Aorta (tissue), 5 donors: Measurements from ENCODE around the gene PRLR. TPM values are rescaled to one million over a fixed set of nuclear protein-coding genes. Genes with fewer than 3 reads are reported as not detected.
"Not testable (repeated sequence)": the region's sequence is repeated elsewhere in the genome, so short reads cannot be mapped to it uniquely, and the experiment has no call there.

ENCODE experiments used
- ATAC-seq: fragments of 200-7000 bp; cut with Tn5 transposase; one replicate; pipeline ENCODE4 v1.9.1; 2022; ENCODE audit warnings: moderate library complexity; ENCODE audit not compliant: low FRiP score
- DNase-seq, 2 donors: peaks; one replicate each; pipeline ENCODE4 v3.0.0-alpha.2; 2020
- H3K27ac ChIP-seq, 2 donors: one replicate each; pipeline ENCODE4 v1.5.1; 2013; ENCODE audit warnings: low read length in 2 of 2, mild to moderate bottlenecking in 2 of 2, moderate library complexity in 2 of 2, control low read depth in 1 of 2, inconsistent platforms in 1 of 2, low read depth in 1 of 2
- H3K27me3 ChIP-seq, 2 donors: one replicate each; pipeline ENCODE4 v1.6.1; 2013; ENCODE audit warnings: control low read depth in 1 of 2, low read length in 1 of 2, mild to moderate bottlenecking in 1 of 2, moderate library complexity in 1 of 2; ENCODE audit not compliant: insufficient read depth in 2 of 2, control insufficient read depth in 1 of 2
- H3K36me3 ChIP-seq, 2 donors: one replicate each; pipeline ENCODE4 v1.6.1; 2013; ENCODE audit warnings: control low read depth in 1 of 2, low read length in 1 of 2, mild to moderate bottlenecking in 1 of 2; ENCODE audit not compliant: insufficient read depth in 2 of 2, control insufficient read depth in 1 of 2
- H3K4me1 ChIP-seq, 2 donors: one replicate each; pipeline ENCODE4 v1.6.1; 2013; ENCODE audit warnings: low read length in 2 of 2, control low read depth in 1 of 2, mild to moderate bottlenecking in 1 of 2, moderate library complexity in 1 of 2; ENCODE audit not compliant: insufficient read depth in 2 of 2, control insufficient read depth in 1 of 2
- H3K4me3 ChIP-seq, 2 donors: one replicate each; pipeline ENCODE4 v1.5.1; 2013; ENCODE audit warnings: low read length in 2 of 2, control low read depth in 1 of 2, mild to moderate bottlenecking in 1 of 2
- H3K9me3 ChIP-seq: one replicate; pipeline ENCODE4 v1.6.1; 2013; ENCODE audit warnings: mild to moderate bottlenecking, low read length; ENCODE audit not compliant: control insufficient read depth
- WGBS, 2 donors: extraction: QIAGEN DNeasy Blood & Tissue Kit; methylation state at CpG; one replicate each; pipeline ENCODE4 v1.1.7; 2013; 5-methylcytosine and 5-hydroxymethylcytosine counted together
- intact Hi-C, 2 donors: fragments of 100-400 bp; cut with DNase I; formaldehyde crosslinking; loops; one replicate each; pipeline versions ENCODE4 v1.14.2 to v1.15.0; 2022
- polyA plus RNA-seq, 2 donors: library from polyadenylated mRNA; stranded (reverse); fragments of 200-250 nt; gene quantifications; one replicate each; pipeline ENCODE4 v1.2.3, GENCODE V29; 2013
- total RNA-seq, 2 donors: library from RNA; stranded (reverse); fragmentation: NEBNext Ultra II Directional; extraction: Animal tissue kit (Norgen Biotek cat#: 25700); gene quantifications; one replicate each; pipeline ENCODE4 v1.2.1, GENCODE V29; 2021
- donor health status: healthy with polysubstance abuse.
- donor health status: Bipolar disorder and iron deficiency.
- donor health status: DM: no; HTN: no; CAD: no.
- donor health status: DM: no; HTN: no; CAD: no.
- donor health status: DM: yes; HTN: yes; CAD: no.

The PRLR gene
- total and polyA plus RNA-seq, 4 donors = 0.08 to 3.2 (median 0.69) TPM

DNA sequence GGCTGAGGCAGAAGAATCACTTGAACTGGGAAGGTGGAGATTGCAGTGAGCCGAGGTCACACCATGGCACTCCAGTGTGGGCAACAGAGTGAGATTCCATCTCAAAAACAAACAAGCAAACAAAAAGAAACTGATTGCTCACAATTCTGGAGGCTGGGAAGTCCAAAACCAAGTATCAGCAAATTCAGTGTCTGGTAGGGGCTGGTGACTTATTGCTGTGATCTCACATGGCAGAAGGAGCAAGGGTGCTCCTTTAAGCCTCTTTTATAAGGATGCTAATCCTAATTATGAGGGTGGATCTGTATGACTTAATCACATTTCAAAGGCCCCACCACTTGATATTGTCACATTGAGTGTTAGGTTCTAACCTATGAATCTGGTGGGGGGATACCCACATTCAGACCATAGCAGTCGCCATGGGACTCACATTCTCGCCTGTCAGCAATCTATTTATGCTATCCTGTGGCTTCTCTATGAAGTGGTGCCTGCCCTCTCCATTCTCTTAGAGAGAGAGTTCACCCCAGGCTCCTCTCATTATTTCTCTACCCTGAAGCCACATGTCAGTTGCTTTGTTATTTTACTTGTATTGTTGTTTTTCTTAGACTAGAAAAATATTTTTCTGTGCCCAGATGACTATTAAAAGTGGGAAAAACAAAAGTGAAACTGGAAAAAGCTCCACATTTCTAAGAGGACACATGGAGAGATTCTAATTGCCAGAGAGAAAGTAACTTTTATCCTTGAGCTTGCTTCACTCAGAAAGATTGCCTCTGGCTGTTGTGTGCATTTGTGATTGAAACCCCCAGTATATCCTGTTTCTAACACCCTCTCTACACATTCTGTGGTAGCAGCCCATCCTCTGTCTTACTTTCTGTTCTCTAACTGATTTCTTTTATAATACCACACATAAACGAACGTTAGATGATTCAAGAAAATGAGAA, 18.8 kb upstream of the PRLR start:
- DNase-seq (no peak), ATAC-seq (no peak)
- 79 to 80% methylated on average over 5 of the region's 5 CpGs for WGBS, 2 donors
- Histone ChIP-seq H3K27ac (no peak overlapping the region), H3K4me3 (no peak overlapping the region), H3K9me3 (peaks cover 3% of the 10 kb centered on the region), H3K4me1 (peaks cover 0 to 2% of the 10 kb centered on the region in 2 donors), H3K36me3 (no peaks in the 10 kb centered on the region), H3K27me3 (no peaks in the 10 kb centered on the region)
- intact Hi-C loops = no loop called here

GRCh38 chr5:35247648-35248034, 17.4 kb upstream of the PRLR start:
- Histone ChIP-seq H3K4me3 (no peak overlapping the region), H3K9me3 (no peaks in the 10 kb centered on the region), H3K36me3 (no peaks in the 10 kb centered on the region), H3K27me3 (no peaks in the 10 kb centered on the region), H3K27ac (no peak overlapping the region), H3K4me1 (peaks cover 0 to 2% of the 10 kb centered on the region in 2 donors)
- DNase-seq = no peak
- intact Hi-C loops = no loop called here
- 14 to 15% methylated on average over 6 of the region's 6 CpGs for WGBS, 2 donors
- peak; percentile 64 for ATAC-seq

DNA sequence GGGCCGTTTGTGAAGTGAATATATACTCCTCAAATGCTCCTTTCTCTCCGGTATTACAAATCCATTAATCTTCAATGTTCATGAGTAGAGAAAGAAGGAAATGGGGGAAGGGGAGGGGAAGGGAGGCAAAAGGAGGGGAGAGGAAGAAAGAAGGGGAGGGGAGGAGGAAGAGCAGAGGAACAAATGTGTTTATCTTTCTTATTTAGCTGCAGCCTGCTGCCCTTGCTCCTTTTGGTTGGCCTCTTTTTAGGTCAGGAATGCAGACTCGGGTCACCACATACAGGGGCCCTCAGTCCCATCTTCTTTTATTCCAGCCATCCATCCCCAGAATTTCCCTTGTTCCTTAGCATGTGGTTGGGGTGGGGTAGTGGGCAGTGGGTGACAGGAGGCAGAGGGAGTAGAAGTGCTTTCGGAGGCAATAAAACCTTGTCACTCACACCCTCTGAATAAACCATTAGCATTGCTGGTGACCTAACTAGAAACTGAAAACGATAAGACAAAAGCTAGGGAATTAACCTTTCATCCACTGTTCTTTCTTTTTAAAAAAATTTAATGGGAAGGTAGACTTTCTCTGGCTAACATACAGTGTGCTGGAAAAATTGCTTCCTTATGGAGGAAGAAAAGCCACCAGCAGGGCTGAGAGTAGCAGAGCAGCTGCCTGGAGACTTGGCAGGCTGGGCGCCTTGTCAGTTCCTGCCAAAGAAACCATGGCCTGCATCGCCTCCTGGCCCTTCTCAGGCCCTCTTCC, 16.8 kb upstream of the PRLR start:
- Histone ChIP-seq H3K27ac (no peak overlapping the region), H3K4me3 (no peak overlapping the region), H3K27me3 (no peaks in the 10 kb centered on the region), H3K9me3 (no peaks in the 10 kb centered on the region), H3K36me3 (no peaks in the 10 kb centered on the region), H3K4me1 (peaks cover 0 to 2% of the 10 kb centered on the region in 2 donors)
- WGBS, 2 donors = 6 to 15% methylated on average over 7 of the region's 7 CpGs
- intact Hi-C loops = no loop called here
- DNase-seq (peak; percentile 73 to 81), ATAC-seq (peak; percentile 86)

- intact Hi-C loops = no loop called here
- H3K27ac ChIP-seq = no peak overlapping the region
Observed at GRCh38 chr5:35246411-35246810, 16.1 kb upstream of the PRLR start.

DNA sequence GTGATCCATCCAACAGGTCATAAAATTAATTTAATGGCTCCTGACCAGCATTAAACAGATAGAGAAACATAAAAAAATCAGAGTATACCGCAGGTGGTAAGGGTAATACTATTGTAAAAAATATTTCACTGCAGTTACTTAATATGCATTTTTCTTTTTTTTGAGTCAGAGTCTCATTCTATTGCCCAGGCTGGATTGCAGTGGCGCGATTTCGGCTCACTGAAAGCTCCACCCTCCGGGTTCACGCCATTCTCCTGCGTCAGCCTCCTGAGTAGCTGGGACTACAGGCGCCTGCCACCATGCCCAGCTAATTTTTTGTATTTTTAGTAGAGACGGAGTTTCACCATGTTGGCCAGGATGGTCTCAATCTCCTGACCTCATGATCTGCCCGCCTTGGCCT, 15.1 kb upstream of the PRLR start:
- H3K27ac ChIP-seq, H3K4me1 ChIP-seq, ATAC-seq, intact Hi-C loops, H3K36me3 ChIP-seq, H3K27me3 ChIP-seq, H3K4me3 ChIP-seq, DNase-seq, H3K9me3 ChIP-seq: not testable (repeated sequence)
- 92% methylated on average over 10 of the region's 10 CpGs for WGBS, 2 donors

More at GRCh38 chr5:35246411-35246810, 16.1 kb upstream of the PRLR start:
- Histone ChIP-seq H3K36me3 (no peaks in the 10 kb centered on the region), H3K4me3 (no peak overlapping the region), H3K4me1 (peaks cover 0 to 2% of the 10 kb centered on the region in 2 donors), H3K9me3 (no peaks in the 10 kb centered on the region), H3K27me3 (no peaks in the 10 kb centered on the region)
- ATAC-seq = no peak
- 48% methylated on average over 2 of the region's 2 CpGs for WGBS, 2 donors
- DNase-seq = no peak

- DNase-seq (no peak), ATAC-seq (no peak)
- WGBS, 2 donors = 92 to 95% methylated on average over 1 of the region's 1 CpG
- no peaks in the 10 kb centered on the region for H3K27me3 ChIP-seq
- no peak overlapping the region for H3K27ac ChIP-seq
- intact Hi-C loops = no loop called here
- H3K4me3 ChIP-seq = no peak overlapping the region
- no peaks in the 10 kb centered on the region for H3K9me3 ChIP-seq
- peaks cover 0 to 2% of the 10 kb centered on the region in 2 donors for H3K4me1 ChIP-seq
- H3K36me3 ChIP-seq = no peaks in the 10 kb centered on the region
Observed at GRCh38 chr5:35244171-35244570, 13.9 kb upstream of the PRLR start.

DNA sequence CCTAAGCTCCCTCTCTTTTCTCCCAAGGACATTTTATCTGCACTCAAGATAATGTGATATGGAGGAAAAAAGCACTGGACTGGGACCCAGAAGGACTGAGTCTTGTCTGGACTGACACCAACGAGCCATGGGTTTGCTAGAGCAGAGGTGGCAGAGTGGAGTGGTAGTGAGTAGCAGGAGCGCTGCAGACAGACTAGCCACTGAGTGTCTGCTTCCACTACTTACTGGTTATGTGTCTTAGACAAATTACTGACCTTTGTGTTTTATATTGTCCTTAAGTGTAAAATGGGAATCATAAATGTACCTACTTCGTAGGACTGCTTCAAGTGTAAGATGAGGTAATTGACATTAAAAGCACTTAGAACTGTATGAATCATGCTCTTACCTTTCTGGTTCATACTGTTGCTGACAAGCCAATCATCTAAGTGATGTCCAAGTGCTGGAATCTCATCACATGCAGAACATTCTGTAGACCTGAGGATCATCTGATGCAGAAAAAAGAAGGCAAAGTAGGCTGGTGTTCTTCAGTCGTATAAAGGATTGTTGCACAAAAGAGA, 12.5 kb upstream of the PRLR start:
- Histone ChIP-seq H3K4me1 (peaks cover 0 to 2% of the 10 kb centered on the region in 2 donors), H3K4me3 (no peak overlapping the region), H3K27ac (no peak overlapping the region), H3K36me3 (no peaks in the 10 kb centered on the region), H3K27me3 (no peaks in the 10 kb centered on the region), H3K9me3 (no peaks in the 10 kb centered on the region)
- DNase-seq (no peak), ATAC-seq (no peak)
- intact Hi-C loops = no loop called here
- 81 to 83% methylated on average over 4 of the region's 4 CpGs for WGBS, 2 donors

- Histone ChIP-seq H3K36me3 (no peaks in the 10 kb centered on the region), H3K4me1 (no peaks in the 10 kb centered on the region), H3K9me3 (no peaks in the 10 kb centered on the region), H3K4me3 (no peak overlapping the region), H3K27ac (no peak overlapping the region), H3K27me3 (no peaks in the 10 kb centered on the region)
- ATAC-seq = no peak
- intact Hi-C loops = no loop called here
- no peak for DNase-seq
- WGBS, 2 donors = 76 to 87% methylated on average over 1 of the region's 1 CpG
Observed at GRCh38 chr5:35240892-35241291, 10.6 kb upstream of the PRLR start.
